HepG2 (cell line): ENCODE measurements around the gene PLRG1. TPM values are rescaled to one million over a fixed set of nuclear protein-coding genes. Genes with fewer than 3 reads are reported as not detected.

Experiments used
- ARID2 ChIP-seq: sonication (generic); formaldehyde crosslinking; IDR thresholded peaks from 2 replicates; pipeline ENCODE4 v1.8.1; 2022; ENCODE audit warnings: mild to moderate bottlenecking, missing genetic modification reagents, borderline replicate concordance
- ARNT2 ChIP-seq: sonication (generic); formaldehyde crosslinking; IDR thresholded peaks from 2 replicates; pipeline ENCODE4 v1.8.0; 2022; ENCODE audit warnings: mild to moderate bottlenecking, low read depth, missing genetic modification reagents, moderate library complexity
- ASH2L ChIP-seq: fragments of 300-600, 200-600 bp; sonication (generic); IDR thresholded peaks from 2 replicates; pipeline ENCODE4 v1.7.0; 2017; ENCODE audit warnings: low read depth, mild to moderate bottlenecking, moderate library complexity, mixed read lengths, low read length; ENCODE audit not compliant: insufficient read length
- HNF1A ChIP-seq, 2 experiments: sonication (generic) in 1 of 2; formaldehyde crosslinking in 1 of 2; IDR thresholded peaks; 2 replicates each; pipeline versions ENCODE4 v1.4.0 to v1.6.1; 2016 to 2020; ENCODE audit warnings: borderline replicate concordance in 1 of 2, low read depth in 1 of 2, mild to moderate bottlenecking in 1 of 2, missing genetic modification reagents in 1 of 2
- HNF4G ChIP-seq, 2 experiments: sonication (generic) in 1 of 2; formaldehyde crosslinking in 1 of 2; IDR thresholded peaks; 2 replicates each; pipeline versions ENCODE4 v1.4.0 to v1.6.1; 2011 to 2020; ENCODE audit warnings: borderline replicate concordance in 2 of 2, low read depth in 2 of 2, mild to moderate bottlenecking in 2 of 2, low read length in 1 of 2, missing genetic modification reagents in 1 of 2, moderate library complexity in 1 of 2
- MBD4 ChIP-seq: IDR thresholded peaks from 2 replicates; pipeline ENCODE4 v1.6.1; 2012; ENCODE audit warnings: low read length, inconsistent platforms, borderline replicate concordance
- NCOR1 ChIP-seq: fragments of 200-600 bp; sonication (generic); IDR thresholded peaks from 2 replicates; pipeline ENCODE4 v1.7.0; 2017; ENCODE audit warnings: antibody characterized with exemption, low read length, borderline replicate concordance
- PAXIP1 ChIP-seq: sonication (generic); formaldehyde crosslinking; conservative IDR thresholded peaks from 2 replicates; pipeline ENCODE4 v1.4.0; 2020; ENCODE audit warnings: mild to moderate bottlenecking, missing genetic modification reagents, moderate library complexity
- SMARCC2 ChIP-seq: fragments of 450-650 bp; IDR thresholded peaks from 2 replicates; pipeline ENCODE4 v1.6.1; 2017; ENCODE audit warnings: antibody characterized with exemption, mild to moderate bottlenecking
- SNAI1 ChIP-seq: sonication (generic); formaldehyde crosslinking; IDR thresholded peaks from 2 replicates; pipeline ENCODE4 v1.5.0; 2020; ENCODE audit warnings: mild to moderate bottlenecking, missing genetic modification reagents, borderline replicate concordance
- TBX2 ChIP-seq: sonication (generic); formaldehyde crosslinking; IDR thresholded peaks from 2 replicates; pipeline ENCODE4 v1.5.0; 2020; ENCODE audit warnings: missing genetic modification reagents, mild to moderate bottlenecking, borderline replicate concordance
- TCF7L2 ChIP-seq: IDR thresholded peaks from 2 replicates; pipeline ENCODE4 v1.6.1; 2011; ENCODE audit warnings: mild to moderate bottlenecking, low read depth, low read length, moderate library complexity
- TERF1 ChIP-seq: sonication (generic); formaldehyde crosslinking; IDR thresholded peaks from 2 replicates; pipeline ENCODE4 v1.8.0; 2022; ENCODE audit warnings: mild to moderate bottlenecking, missing genetic modification reagents, moderate library complexity
- U2AF1 ChIP-seq: fragments of 200-400 bp; formaldehyde crosslinking; optimal IDR thresholded peaks from 2 replicates; pipeline ENCODE3; 2017; ENCODE audit warnings: mild to moderate bottlenecking, low read depth, low read length
- XRCC5 ChIP-seq: fragments of 200-400 bp; formaldehyde crosslinking; optimal IDR thresholded peaks from 2 replicates; pipeline ENCODE3; 2017; ENCODE audit warnings: mild to moderate bottlenecking, low read length
- YEATS4 ChIP-seq: sonication (generic); formaldehyde crosslinking; IDR thresholded peaks from 2 replicates; pipeline ENCODE4 v1.4.0; 2020; ENCODE audit warnings: missing genetic modification reagents, borderline replicate concordance
- ZFP90 ChIP-seq: sonication (generic); formaldehyde crosslinking; IDR thresholded peaks from 2 replicates; pipeline ENCODE4 v1.8.0; 2022; ENCODE audit warnings: missing genetic modification reagents, mild to moderate bottlenecking, inconsistent platforms, borderline replicate concordance
- ZNF589 ChIP-seq: sonication (generic); formaldehyde crosslinking; conservative IDR thresholded peaks from 2 replicates; pipeline ENCODE4 v1.8.0; 2022; ENCODE audit warnings: mild to moderate bottlenecking, moderate library complexity, missing genetic modification reagents
- ZSCAN9 ChIP-seq: IDR thresholded peaks from 2 replicates; pipeline ENCODE4 v1.6.1; 2016; ENCODE audit warnings: borderline replicate concordance
- polyA plus RNA-seq, 8 experiments: library from polyadenylated mRNA; depleted of rRNA in 3 of 8; stranded (reverse) in 7 of 8; unstranded in 1 of 8; fragments of >200 nt; fragmentation: Illumina TruSeq in 4 of 8; extraction: Trizol in 4 of 8; gene quantifications; 2 replicates each; pipeline versions ENCODE4 v1.2.1 to v1.2.3, GENCODE V29; 2011 to 2016; ENCODE audit warnings: low read depth in 4 of 8, missing spikeins in 1 of 8, mixed read lengths in 1 of 8; ENCODE audit not compliant: insufficient read depth in 1 of 8
- total RNA-seq, 5 experiments: library from RNA; depleted of rRNA; stranded (reverse); fragments of >200 nt; fragmentation: Illumina TruSeq; extraction: Trizol; gene quantifications; 2 replicates each; pipeline ENCODE4 v1.2.3, GENCODE V29; 2016; ENCODE audit warnings: low read depth in 1 of 5

Gene PLRG1
- total and polyA plus RNA-seq, 2 of the 13 experiments (the other 11 are each of a cell fraction or from before 2014, with no cell fraction given) = 77.3 to 110 TPM

- TF ChIP-seq ZNF589 (CRISPR knock-in tag) (no peak), HNF4G (IDR thresholded peaks at IDR 0.05; ENCODE audit: borderline replicate concordance, low read depth, low read length) (no peak), HNF4G (CRISPR knock-in tag; IDR thresholded peaks at IDR 0.05; ENCODE audit: borderline replicate concordance, low read depth) (0 out of 2 replicates have a peak, but pooled peaks have one; percentile 1), PAXIP1 (CRISPR knock-in tag) (0 out of 2 replicates have a peak, but pooled peaks have one; percentile 29), TBX2 (CRISPR knock-in tag) (peak; percentile 5; the same call in 1 of the 2 replicates), ZSCAN9 (CRISPR knock-in tag) (no peak), U2AF1 (no peak), XRCC5 (no peak), HNF1A (IDR thresholded peaks at IDR 0.05; ENCODE audit: low read depth) (no peak), HNF1A (CRISPR knock-in tag; IDR thresholded peaks at IDR 0.05; ENCODE audit: borderline replicate concordance) (peak; percentile 4; the same call in 1 of the 2 replicates), MBD4 (peak; percentile 22; the same call in 1 of the 2 replicates), SMARCC2 (no peak), SNAI1 (CRISPR knock-in tag) (no peak), ZFP90 (CRISPR knock-in tag) (peak; percentile 71; the same call in 1 of the 2 replicates), YEATS4 (CRISPR knock-in tag) (peak; percentile 7; the same call in 1 of the 2 replicates), TCF7L2 (0 out of 2 replicates have a peak, but pooled peaks have one; percentile 7), TERF1 (no peak), ARID2 (0 out of 2 replicates have a peak, but pooled peaks have one; percentile 31), NCOR1 (peak; percentile 28; the same call in 1 of the 2 replicates), ARNT2 (CRISPR knock-in tag) (0 out of 2 replicates have a peak, but pooled peaks have one; percentile 8), ASH2L (peak; percentile 60)
These were observed 10.2 kb upstream of the PLRG1 start (continued) for GRCh38 chr4:154560419-154560801.
